Measurements from ENCODE around the gene MYT1.
"Not testable (repeated sequence)": the region's sequence is repeated elsewhere in the genome, so short reads cannot be mapped to it uniquely, and the experiment has no call there.

MYT1 gene

DNA sequence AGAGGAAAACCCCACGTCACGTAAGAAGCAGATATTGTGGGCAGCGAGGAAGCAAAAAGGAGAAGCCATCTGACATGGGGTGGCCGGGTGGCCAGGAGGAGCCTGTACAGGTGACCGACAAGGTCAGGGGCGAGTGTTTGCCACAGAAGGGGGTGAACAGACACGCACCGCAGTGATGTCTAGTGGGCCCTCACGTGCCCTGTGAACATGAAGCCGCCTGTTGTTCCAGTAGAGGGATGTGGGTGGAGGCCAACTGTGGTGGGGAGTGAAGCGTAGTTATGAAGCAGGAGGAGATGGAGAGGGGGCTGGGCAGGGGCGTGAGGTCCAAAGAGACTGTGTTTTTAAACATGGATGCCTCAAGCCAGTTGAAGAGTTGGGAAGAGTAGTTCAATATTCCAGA, 20.5 kb downstream of the MYT1 start:
- DNase-seq (ENCODE audit: low spot score), result no peak
- TF ChIP-seq CTCF (IDR thresholded peaks at IDR 0.05; ENCODE audit: extremely low read depth, missing control alignments), result no peak

GRCh38 chr20:64185276-64185900, 21.1 kb downstream of the MYT1 start:
- TF ChIP-seq CTCF (IDR thresholded peaks at IDR 0.05; ENCODE audit: extremely low read depth, missing control alignments), result no peak
- DNase-seq (ENCODE audit: low spot score), result no peak

- DNase-seq (ENCODE audit: low spot score), result no peak
- no peak for TF ChIP-seq CTCF (IDR thresholded peaks at IDR 0.05; ENCODE audit: extremely low read depth, missing control alignments)
Measured at GRCh38 chr20:64186071-64186598, 21.9 kb downstream of the MYT1 start.

DNA sequence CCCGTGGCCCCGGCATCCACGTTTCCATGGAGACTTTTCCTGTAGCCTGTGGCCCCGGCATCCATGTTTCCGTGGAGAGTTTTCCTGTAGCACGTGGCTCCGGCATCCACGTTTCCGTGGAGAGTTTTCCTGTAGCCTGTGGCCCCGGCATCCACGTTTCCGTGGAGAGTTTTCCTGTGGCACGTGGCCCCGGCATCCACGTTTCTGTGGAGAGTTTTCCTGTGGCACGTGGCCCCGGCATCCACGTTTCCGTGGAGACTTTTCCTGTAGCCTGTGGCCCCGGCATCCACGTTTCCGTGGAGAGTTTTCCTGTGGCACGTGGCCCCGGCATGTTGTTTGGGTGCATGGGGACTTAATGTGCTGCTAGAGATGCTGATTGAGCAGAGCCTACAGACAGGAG, 23.0 kb downstream of the MYT1 start:
- not testable (repeated sequence) for DNase-seq (ENCODE audit: low spot score)

DNA sequence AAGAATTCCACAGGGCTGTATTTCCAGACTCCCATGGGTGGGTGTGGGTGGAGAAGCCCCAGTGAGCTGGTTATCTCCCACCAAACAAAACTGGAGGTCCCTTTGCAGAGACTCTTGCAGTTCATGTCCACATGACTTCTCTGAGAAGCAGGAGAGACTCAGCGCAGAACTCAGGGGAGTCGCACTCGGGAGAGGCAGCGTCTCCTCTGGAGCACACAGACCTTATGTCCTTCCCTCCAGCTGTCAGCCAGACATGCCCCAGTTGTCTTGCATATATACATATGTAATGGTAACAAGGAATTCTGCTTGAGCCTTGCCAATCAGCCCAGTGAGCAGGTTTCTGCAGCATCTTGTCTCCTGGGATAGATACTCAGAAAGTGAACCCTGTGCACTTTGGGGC, 23.8 kb downstream of the MYT1 start:
- no peak for TF ChIP-seq CTCF (IDR thresholded peaks at IDR 0.05; ENCODE audit: extremely low read depth, missing control alignments)
- DNase-seq (ENCODE audit: low spot score), result no peak

GRCh38 chr20:64188682-64189529, 24.7 kb downstream of the MYT1 start:
- no peak for DNase-seq (ENCODE audit: low spot score)
- TF ChIP-seq CTCF (IDR thresholded peaks at IDR 0.05; ENCODE audit: extremely low read depth, missing control alignments), result no peak

DNA sequence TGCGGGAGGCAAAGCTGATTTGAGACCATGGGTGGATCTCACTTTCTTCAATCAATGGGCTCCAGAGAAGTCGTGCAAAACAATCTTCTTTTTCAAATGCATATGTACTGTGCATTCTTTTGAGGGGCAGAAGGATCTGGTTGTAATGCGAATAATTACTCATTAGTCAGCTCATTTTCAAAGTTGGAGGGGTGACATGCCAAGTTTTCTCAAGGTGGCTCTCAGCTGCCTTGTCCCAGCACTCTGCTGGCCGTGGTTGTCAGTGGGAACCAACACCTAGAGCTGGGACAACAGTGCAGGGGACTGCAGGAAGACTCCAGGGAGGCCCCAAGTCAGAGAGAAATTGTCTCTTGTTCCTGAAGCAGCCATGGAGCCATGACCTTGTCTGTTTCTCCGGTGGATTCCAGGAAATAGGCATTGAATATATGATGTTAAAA, 25.3 kb downstream of the MYT1 start:
- no peak for DNase-seq (ENCODE audit: low spot score)
- TF ChIP-seq CTCF (IDR thresholded peaks at IDR 0.05; ENCODE audit: extremely low read depth, missing control alignments), result no peak
